HG03159 (cell line): ENCODE measurements around the gene FRMPD2.
"Not testable (repeated sequence)": the region's sequence is repeated elsewhere in the genome, so short reads cannot be mapped to it uniquely, and the experiment has no call there.

ENCODE experiments used
- ATAC-seq: cut with Tn5 transposase; IDR thresholded peaks from one replicate; pipeline ENCODE4 v1.9.1; 2021; ENCODE audit warnings: mild to moderate bottlenecking, moderate library complexity; ENCODE audit not compliant: unreplicated experiment

FRMPD2 gene

GRCh38 chr10:48253970-48254657 lies 20.4 kb downstream of the FRMPD2 start:
- ATAC-seq: no peak

- no peak for ATAC-seq
Observed at GRCh38 chr10:48252354-48252650, 22.2 kb downstream of the FRMPD2 start.

- ATAC-seq: no peak
Observed at GRCh38 chr10:48251525-48252353, 22.8 kb downstream of the FRMPD2 start.

- no peak for ATAC-seq
Observed at GRCh38 chr10:48251152-48251524, 23.4 kb downstream of the FRMPD2 start.

GRCh38 chr10:48249763-48250351 lies 24.6 kb downstream of the FRMPD2 start:
- ATAC-seq: no peak

GRCh38 chr10:48249004-48249762 lies 25.3 kb downstream of the FRMPD2 start:
- no peak for ATAC-seq

GRCh38 chr10:48248462-48248861 lies 26.0 kb downstream of the FRMPD2 start:
- ATAC-seq: no peak

GRCh38 chr10:48247680-48248079 lies 26.8 kb downstream of the FRMPD2 start:
- ATAC-seq: no peak

GRCh38 chr10:48246501-48246900 lies 28.0 kb downstream of the FRMPD2 start:
- ATAC-seq: no peak

GRCh38 chr10:48245977-48246376 lies 28.5 kb downstream of the FRMPD2 start:
- ATAC-seq: no peak

GRCh38 chr10:48243921-48244320 lies 30.6 kb downstream of the FRMPD2 start:
- ATAC-seq: not testable (repeated sequence)

GRCh38 chr10:48243487-48243886 lies 31.0 kb downstream of the FRMPD2 start:
- no peak for ATAC-seq

GRCh38 chr10:48242171-48242904 lies 32.2 kb downstream of the FRMPD2 start:
- ATAC-seq: no peak

GRCh38 chr10:48241332-48241731 lies 33.2 kb downstream of the FRMPD2 start:
- ATAC-seq: no peak

- no peak for ATAC-seq
Observed at GRCh38 chr10:48240196-48240595, 34.3 kb downstream of the FRMPD2 start.

GRCh38 chr10:48239618-48240017 lies 34.9 kb downstream of the FRMPD2 start:
- no peak for ATAC-seq

- ATAC-seq: no peak
Observed at GRCh38 chr10:48238826-48239520, 35.5 kb downstream of the FRMPD2 start.

- ATAC-seq: no peak
Observed at GRCh38 chr10:48237259-48238250, 36.9 kb downstream of the FRMPD2 start.

- no peak for ATAC-seq
Observed at GRCh38 chr10:48236199-48236621, 38.3 kb downstream of the FRMPD2 start.
